Keratinocyte (primary cell): ENCODE data around the gene AOAH.

ENCODE experiments used
- CTCF ChIP-seq, 3 experiments: IDR thresholded peaks in 1 of 3; conservative IDR thresholded peaks in 1 of 3; optimal IDR thresholded peaks in 1 of 3; 2 replicates in 2 of 3; 3 replicates in 1 of 3; pipeline versions ENCODE3 to v1.5.1; 2011; ENCODE audit warnings: low read length in 3 of 3, mild to moderate bottlenecking in 3 of 3, moderate library complexity in 2 of 3, control low read depth in 1 of 3, inconsistent platforms in 1 of 3; ENCODE audit not compliant: insufficient read depth in 2 of 3; ENCODE audit errors: extremely low read depth in 1 of 3
- EZH2 ChIP-seq: IDR thresholded peaks from one replicate; pipeline ENCODE4 v1.6.1; 2012; ENCODE audit warnings: inconsistent platforms, mild to moderate bottlenecking, low read length, moderate library complexity

GRCh38 chr7:36564489-36564888 is 159.8 kb downstream of the AOAH start:
- TF ChIP-seq EZH2 (no peak), CTCF (optimal IDR thresholded peaks at IDR 0.05 in 1 of 3, IDR thresholded peaks at IDR 0.05 in 1 of 3, conservative IDR thresholded peaks at IDR 0.05 in 1 of 3; ENCODE audit: extremely low read depth in 1 of 3, insufficient read depth in 2 of 3, low read length in 3 of 3) (no peak)
